Right forelimb (tissue), 1 donor: ENCODE data around the gene PIK3R2.
A peak's percentile ranks its signal among the peaks of the same experiment; 100 is the strongest.

Experiments used
- DNase-seq: peaks from one replicate; pipeline ENCODE4 v3.0.0-alpha.2; 2018

PIK3R2 gene

GRCh38 chr19:18126097-18126496 is 26.9 kb upstream of the PIK3R2 start:
- DNase-seq, result no peak

- DNase-seq, result no peak
These were observed 24.9 kb upstream of the PIK3R2 start for GRCh38 chr19:18128044-18128443.

GRCh38 chr19:18128805-18129204 is 24.2 kb upstream of the PIK3R2 start:
- DNase-seq, result no peak

GRCh38 chr19:18130523-18131242 is 22.3 kb upstream of the PIK3R2 start:
- DNase-seq, result no peak

DNA sequence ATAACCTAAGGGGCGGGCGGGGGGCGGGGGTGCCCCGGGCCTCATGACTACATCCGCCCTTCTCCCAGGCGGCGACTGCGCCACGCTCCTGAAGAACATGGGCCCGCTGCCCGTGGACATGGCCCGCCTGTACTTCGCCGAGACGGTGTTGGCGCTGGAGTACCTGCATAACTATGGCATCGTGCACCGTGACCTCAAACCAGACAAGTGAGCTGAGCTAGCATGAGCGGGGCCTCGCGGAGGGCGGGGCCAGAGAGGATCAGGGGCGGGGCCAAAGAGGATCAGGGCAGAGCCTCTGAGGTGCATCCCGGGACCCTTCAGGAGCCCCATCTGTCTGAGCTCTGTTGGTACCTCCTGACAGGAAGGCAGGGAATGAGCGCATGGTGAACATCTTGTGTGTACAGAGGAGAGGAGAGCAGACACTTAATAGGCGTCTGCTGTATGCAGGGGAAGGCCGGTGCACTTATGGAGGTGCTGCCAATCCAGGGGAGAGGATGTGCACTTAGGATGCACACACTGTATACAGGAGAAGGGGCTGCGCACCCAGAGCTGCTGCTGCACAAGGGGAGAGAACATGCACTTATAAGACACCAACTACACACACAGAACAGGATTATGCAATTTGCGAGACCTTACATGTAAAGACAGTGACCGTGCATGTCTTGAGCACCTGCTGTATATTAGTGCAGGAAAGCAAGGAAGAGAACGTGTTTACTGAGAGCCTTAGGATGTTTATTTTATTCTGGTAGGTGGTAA is 20.9 kb upstream of the PIK3R2 start:
- no peak for DNase-seq

- no peak for DNase-seq
These were observed 17.0 kb upstream of the PIK3R2 start for GRCh38 chr19:18135712-18136584.

DNA sequence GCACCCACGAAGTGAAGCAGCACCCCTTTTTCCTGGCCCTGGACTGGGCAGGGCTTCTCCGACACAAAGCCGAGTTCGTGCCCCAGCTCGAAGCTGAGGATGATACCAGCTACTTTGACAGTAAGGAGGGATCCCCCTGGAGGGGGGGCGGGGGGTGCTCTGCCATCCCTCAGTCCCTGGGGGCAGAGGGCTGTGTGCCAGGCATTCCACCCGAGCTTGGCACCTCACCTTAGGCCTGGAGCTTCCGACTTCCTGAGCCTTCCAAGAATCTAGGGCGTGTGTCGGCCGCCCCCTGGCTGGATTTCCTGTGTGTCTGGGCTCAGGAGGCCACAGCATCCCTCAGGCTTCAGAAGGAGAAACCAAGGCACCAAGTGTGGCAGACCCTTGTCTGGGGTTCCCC is 15.7 kb upstream of the PIK3R2 start:
- no peak for DNase-seq

- no peak for DNase-seq
These were observed 15.2 kb upstream of the PIK3R2 start for GRCh38 chr19:18137657-18138339.

DNA sequence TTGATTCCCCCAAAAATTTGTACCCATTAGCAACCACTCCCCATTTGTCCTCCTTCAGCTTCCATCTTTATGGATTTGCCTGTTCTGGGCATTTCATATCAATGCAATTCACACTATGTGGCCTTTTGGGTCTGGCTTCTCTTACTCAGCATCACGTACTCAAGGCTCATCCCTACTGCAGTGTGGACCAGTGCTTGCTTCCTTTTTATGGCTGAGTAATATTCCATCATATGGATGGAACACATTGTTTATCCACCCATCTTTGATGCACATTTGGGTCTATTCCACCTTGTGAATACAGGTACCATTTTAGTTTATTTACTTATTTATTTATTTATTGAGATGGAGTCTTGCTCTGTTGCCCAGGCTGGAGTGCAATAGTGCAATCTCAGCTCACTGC is 12.5 kb upstream of the PIK3R2 start:
- no peak for DNase-seq

GRCh38 chr19:18141031-18141430 is 11.9 kb upstream of the PIK3R2 start:
- DNase-seq, result no peak

DNA sequence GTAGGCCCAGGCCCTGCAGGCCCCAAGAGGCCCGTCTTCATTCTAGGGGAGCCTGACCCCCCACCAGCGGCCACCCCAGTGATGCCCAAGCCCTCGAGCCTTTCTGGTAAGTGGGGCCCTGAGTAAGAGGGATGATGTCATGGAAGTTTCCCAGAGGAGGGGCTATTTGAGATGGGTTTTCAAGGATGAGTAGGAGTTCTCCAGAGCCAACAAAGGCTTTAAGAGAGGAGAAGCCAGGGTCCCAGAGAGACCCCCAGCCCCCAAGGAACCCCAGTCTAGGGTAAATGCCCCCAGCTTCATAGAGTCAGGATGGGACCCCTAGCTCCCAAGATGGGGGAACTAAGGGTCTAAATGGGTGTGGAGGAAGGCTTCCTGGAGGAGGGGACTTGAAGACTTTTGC is 9.1 kb upstream of the PIK3R2 start:
- DNase-seq, result no peak

- DNase-seq, result no peak
These were observed 8.6 kb upstream of the PIK3R2 start for GRCh38 chr19:18144361-18144760.

GRCh38 chr19:18144906-18145305 is 8.1 kb upstream of the PIK3R2 start:
- no peak for DNase-seq

GRCh38 chr19:18145391-18145999 is 7.5 kb upstream of the PIK3R2 start:
- DNase-seq, result no peak

GRCh38 chr19:18147396-18147795 is 5.6 kb upstream of the PIK3R2 start:
- no peak for DNase-seq

DNA sequence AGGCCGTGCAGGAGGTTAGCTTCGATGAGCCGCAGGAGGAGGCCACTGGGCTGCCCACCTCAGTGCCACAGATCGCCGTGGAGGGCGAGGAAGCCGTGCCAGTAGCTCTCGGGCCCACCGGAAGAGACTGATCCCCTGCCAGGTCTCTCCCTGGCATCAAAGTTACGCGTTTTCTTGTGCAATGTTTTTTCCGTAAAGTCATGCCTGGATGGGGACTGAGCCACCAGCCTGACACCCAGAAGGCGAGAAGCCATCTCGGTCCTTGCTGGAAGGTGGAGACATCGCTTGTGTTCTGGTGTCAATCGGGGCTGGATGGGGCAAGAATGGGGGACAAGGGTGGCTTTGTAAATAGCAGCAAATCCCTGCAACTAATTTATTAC is 3.4 kb upstream of the PIK3R2 start:
- DNase-seq, result no peak

- DNase-seq, result no peak
These were observed 2.0 kb upstream of the PIK3R2 start for GRCh38 chr19:18150776-18151624.

- DNase-seq, result peak; percentile 93
These were observed 534 bp upstream of the PIK3R2 start for GRCh38 chr19:18152442-18152816.

GRCh38 chr19:18153556-18154134 is 682 bp downstream of the PIK3R2 start:
- no peak for DNase-seq

DNA sequence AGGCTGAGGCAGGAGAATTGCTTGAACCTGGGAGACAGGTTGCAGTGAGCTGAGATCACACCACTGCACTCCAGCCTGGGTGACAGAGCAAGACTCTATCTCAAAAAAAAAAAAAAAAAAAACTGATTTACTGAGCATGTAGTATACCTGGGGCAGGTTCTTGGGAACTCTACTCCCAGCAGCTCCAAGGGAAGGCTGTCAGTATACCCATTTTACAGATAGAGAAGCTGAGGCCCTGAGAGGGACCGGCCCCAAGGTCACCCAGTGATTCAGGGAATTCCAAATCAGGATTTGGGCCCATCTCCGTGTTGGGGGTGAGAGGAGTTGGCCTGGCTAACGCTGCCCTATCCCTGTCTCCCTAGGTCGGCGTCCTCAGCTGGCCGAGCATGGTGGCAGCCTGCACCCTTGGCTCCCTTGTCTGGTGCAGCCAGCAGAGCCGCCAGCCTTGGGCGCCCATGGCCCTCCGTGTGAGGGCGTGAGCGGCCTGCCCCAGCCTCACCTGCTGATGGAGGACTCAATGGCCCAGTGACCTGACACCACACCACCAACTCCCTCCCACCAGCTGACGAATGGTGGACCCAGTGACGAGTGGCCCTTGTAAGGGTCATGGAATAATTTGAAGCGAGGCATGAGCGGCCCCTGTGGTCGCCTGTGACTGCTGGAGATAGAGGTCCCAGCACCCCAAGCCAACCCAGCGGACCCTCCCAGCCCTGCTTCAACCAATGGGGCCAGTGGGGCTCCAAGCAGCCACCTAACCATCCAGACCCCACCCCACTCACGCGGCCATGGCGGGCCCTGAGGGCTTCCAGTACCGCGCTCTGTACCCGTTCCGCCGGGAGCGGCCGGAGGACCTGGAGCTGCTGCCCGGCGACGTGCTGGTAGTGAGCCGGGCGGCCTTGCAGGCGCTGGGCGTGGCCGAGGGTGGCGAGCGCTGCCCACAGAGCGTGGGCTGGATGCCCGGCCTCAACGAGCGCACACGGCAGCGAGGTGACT is 2.4 kb downstream of the PIK3R2 start:
- DNase-seq, result no peak
